ENCODE measurements around the gene MCC. TPM values are rescaled to one million over a fixed set of nuclear protein-coding genes. Genes with fewer than 3 reads are reported as not detected.
"Not testable (repeated sequence)": the region's sequence is repeated elsewhere in the genome, so short reads cannot be mapped to it uniquely, and the experiment has no call there.

The MCC gene
- total and polyA plus RNA-seq, 2 donors (not counting 1 experiment from before 2014, with no cell fraction given), result 0.09 to 0.32 TPM

- POLR2A ChIA-PET, result no interaction called here
- no peak overlapping the region for H3K4me3 ChIP-seq (ENCODE audit: control extremely low read depth in 1 of 5, extremely low read depth in 1 of 5, insufficient read depth in 1 of 5, low read depth in 2 of 5, low read length in 4 of 5)
- H2AFZ ChIP-seq (ENCODE audit: insufficient read depth, low read depth, low read length, poor library complexity, severe bottlenecking), result no peak overlapping the region
- H3K4me2 ChIP-seq (replicated peaks; ENCODE audit: low read depth, low read length, poor library complexity, severe bottlenecking), result no peak overlapping the region
- H3K79me2 ChIP-seq (ENCODE audit: control insufficient read depth, insufficient read depth, low read length), result no peaks in the 10 kb centered on the region
- Mint-ChIP-seq H3K27ac (no peak overlapping the region), H3K4me3 (no peak overlapping the region), H3K4me1 (no peaks in the 10 kb centered on the region), H3K9me3 (ENCODE audit: insufficient read depth) (no peaks in the 10 kb centered on the region), H3K27me3 (peaks cover 11% of the 10 kb centered on the region)
- 90% methylated on average over 3 of the region's 4 CpGs for WGBS (ENCODE audit: insufficient coverage)
- intact Hi-C loops (cut with micrococcal nuclease), result no loop called here
- H3K9ac ChIP-seq (ENCODE audit: low read length), result no peak overlapping the region
- ATAC-seq (ENCODE audit: low read depth) (no peak), DNase-seq (no peak)
- H3K27ac ChIP-seq (ENCODE audit: low read length in 2 of 2), result no peak overlapping the region
- CTCF ChIA-PET, result no interaction called here
- no peaks in the 10 kb centered on the region for H4K20me1 ChIP-seq (ENCODE audit: control insufficient read depth, insufficient read depth, low read length, poor library complexity, severe bottlenecking)
- TF ChIP-seq EZH2 (IDR thresholded peaks at IDR 0.05; ENCODE audit: borderline replicate concordance, insufficient read depth, low read depth, low read length, poor library complexity, severe bottlenecking) (no peak), CTCF (IDR thresholded peaks at IDR 0.05) (no peak)
- H3K4me1 ChIP-seq (ENCODE audit: control insufficient read depth in 2 of 2, insufficient read depth in 2 of 2, low read length in 2 of 2), result no peaks in the 10 kb centered on the region
- no peaks in the 10 kb centered on the region for H3K27me3 ChIP-seq (replicated peaks in 1 of 4; ENCODE audit: control extremely low read depth in 1 of 4, control insufficient read depth in 3 of 4, insufficient read depth in 4 of 4, low read length in 3 of 4)
- no peaks in the 10 kb centered on the region for H3K36me3 ChIP-seq (replicated peaks in 1 of 2; ENCODE audit: control extremely low read depth in 1 of 2, control insufficient read depth in 1 of 2, extremely low read depth in 1 of 2, insufficient read depth in 2 of 2, low read length in 1 of 2)
- no peaks in the 10 kb centered on the region for H3K9me3 ChIP-seq (ENCODE audit: control extremely low read depth in 1 of 3, control insufficient read depth in 2 of 3, insufficient read depth in 1 of 3, low read length in 2 of 3)
These were observed 407.0 kb downstream of the MCC start for GRCh38 chr5:113081091-113081839.

- H3K9me3 Mint-ChIP-seq (ENCODE audit: insufficient read depth); intact Hi-C loops (cut with micrococcal nuclease); H3K4me3 Mint-ChIP-seq; H3K9ac ChIP-seq (ENCODE audit: low read length); H3K4me1 ChIP-seq (ENCODE audit: control insufficient read depth in 2 of 2, insufficient read depth in 2 of 2, low read length in 2 of 2); H3K27me3 Mint-ChIP-seq; H3K4me1 Mint-ChIP-seq; H3K27ac Mint-ChIP-seq; H3K27me3 ChIP-seq (replicated peaks in 1 of 4; ENCODE audit: control extremely low read depth in 1 of 4, control insufficient read depth in 3 of 4, insufficient read depth in 4 of 4, low read length in 3 of 4); H3K27ac ChIP-seq (ENCODE audit: low read length in 2 of 2); ATAC-seq (ENCODE audit: low read depth); DNase-seq; H2AFZ ChIP-seq (ENCODE audit: insufficient read depth, low read depth, low read length, poor library complexity, severe bottlenecking); H3K4me2 ChIP-seq (replicated peaks; ENCODE audit: low read depth, low read length, poor library complexity, severe bottlenecking); H3K9me3 ChIP-seq (ENCODE audit: control extremely low read depth in 1 of 3, control insufficient read depth in 2 of 3, insufficient read depth in 1 of 3, low read length in 2 of 3); POLR2A ChIA-PET; H3K36me3 ChIP-seq (replicated peaks in 1 of 2; ENCODE audit: control extremely low read depth in 1 of 2, control insufficient read depth in 1 of 2, extremely low read depth in 1 of 2, insufficient read depth in 2 of 2, low read length in 1 of 2); H3K4me3 ChIP-seq (ENCODE audit: control extremely low read depth in 1 of 5, extremely low read depth in 1 of 5, insufficient read depth in 1 of 5, low read depth in 2 of 5, low read length in 4 of 5); CTCF ChIA-PET; H4K20me1 ChIP-seq (ENCODE audit: control insufficient read depth, insufficient read depth, low read length, poor library complexity, severe bottlenecking); H3K79me2 ChIP-seq (ENCODE audit: control insufficient read depth, insufficient read depth, low read length): not testable (repeated sequence)
- no CpG with 5 or more reads among the region's 2 CpGs for WGBS (ENCODE audit: insufficient coverage)
These were observed 411.6 kb downstream of the MCC start for GRCh38 chr5:113076649-113077048.

Measured in B cell (primary cell).